Spleen (tissue), 7 donors: ENCODE measurements around the gene ZNF610.

ENCODE experiments used
- CTCF ChIP-seq, 11 experiments: fragments of 200-600 bp in 7 of 11; fragments of 450-650 bp in 4 of 11; sonication (generic) in 4 of 11; IDR thresholded peaks in 8 of 11; conservative IDR thresholded peaks in 3 of 11; 1 replicate in 7 of 11; 2 replicates in 4 of 11; pipeline versions ENCODE4 v1.4.0 to v1.8.0; 2016 to 2021; ENCODE audit warnings: antibody characterized with exemption in 11 of 11, inconsistent platforms in 4 of 11, mild to moderate bottlenecking in 1 of 11
- POLR2A ChIP-seq, 3 donors: fragments of 450-650 bp; IDR thresholded peaks; one replicate each; pipeline ENCODE4 v1.5.1; 2017; ENCODE audit warnings: antibody characterized with exemption in 3 of 3, mild to moderate bottlenecking in 1 of 3
- POLR2AphosphoS5 ChIP-seq, 3 donors: sonication (generic); formaldehyde crosslinking; IDR thresholded peaks; one replicate each; pipeline ENCODE4 v1.5.1; 2017; ENCODE audit warnings: antibody characterized with exemption in 3 of 3
- donor health status: DM: no; HTN: no; CAD: no; lungs with moderate emphysema.
- donor health status: DM: no; HTN: no; CAD: no.
- donor health status: DM: no; HTN: no; CAD: no.

DNA sequence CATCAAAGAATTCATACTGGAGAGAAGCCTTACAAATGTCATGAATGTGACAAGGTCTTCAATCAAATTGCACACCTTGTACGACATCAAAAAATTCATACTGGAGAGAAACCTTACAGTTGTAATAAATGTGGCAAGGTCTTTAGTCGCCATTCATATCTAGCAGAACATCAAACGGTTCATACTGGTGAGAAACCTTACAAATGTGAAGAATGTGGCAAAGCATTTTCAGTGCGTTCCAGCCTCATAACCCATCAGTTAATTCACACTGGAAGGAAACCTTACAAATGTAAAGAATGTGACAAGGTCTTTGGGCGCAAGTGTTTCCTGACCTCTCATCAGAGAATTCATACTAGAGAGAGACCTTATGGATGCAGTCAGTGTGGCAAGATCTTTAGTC, 79.7 kb downstream of the ZNF610 start:
- no peak for TF ChIP-seq CTCF (IDR thresholded peaks at IDR 0.05 in 8 of 11, conservative IDR thresholded peaks at IDR 0.05 in 3 of 11)
- TF ChIP-seq POLR2A (IDR thresholded peaks at IDR 0.05): no peak
- no peak for TF ChIP-seq POLR2AphosphoS5 (IDR thresholded peaks at IDR 0.05)
